ENCODE results near the gene CUX1.

DNA sequence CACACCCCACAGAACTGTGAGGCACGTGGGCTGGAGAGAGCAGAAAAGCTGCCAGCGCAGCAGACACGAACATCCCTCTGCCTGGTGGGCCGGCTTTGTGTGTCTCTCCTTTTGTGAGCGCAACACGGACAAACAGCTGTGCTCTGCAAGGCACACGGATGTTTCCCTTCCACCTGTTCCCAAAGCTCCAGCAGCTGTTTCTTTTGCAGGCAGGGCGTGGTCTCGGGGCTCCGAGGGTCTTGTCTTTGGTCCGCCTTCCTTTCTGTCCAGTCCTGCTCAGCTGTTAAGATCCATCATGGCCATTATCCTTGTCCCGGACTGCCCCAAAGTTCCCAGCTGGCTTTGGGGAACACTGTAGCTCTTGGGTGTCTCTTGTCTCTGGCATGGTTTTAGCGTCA, 436.5 kb downstream of the CUX1 start:
- TF ChIP-seq CSDC2 (CRISPR knock-in tag; IDR thresholded peaks at IDR 0.05), result no peak
- no peak for TF ChIP-seq TCF4 (CRISPR knock-in tag; IDR thresholded peaks at IDR 0.05; ENCODE audit: borderline replicate concordance)
- TF ChIP-seq GLIS3 (CRISPR knock-in tag; IDR thresholded peaks at IDR 0.05), result no peak

All from SK-N-SH treated with all-trans-retinoic acid at 6 μM for 48 hours (cell line).